Sigmoid colon (tissue), 4 donors: ENCODE measurements around the gene TRAF7.
"Not testable (repeated sequence)": the region's sequence is repeated elsewhere in the genome, so short reads cannot be mapped to it uniquely, and the experiment has no call there.

Experiments
- POLR2A ChIP-seq, 2 donors: fragments of 450-650 bp; IDR thresholded peaks; one replicate each; pipeline ENCODE4 v1.6.1; 2016; ENCODE audit warnings: antibody characterized with exemption in 2 of 2, mild to moderate bottlenecking in 2 of 2, moderate library complexity in 2 of 2
- POLR2AphosphoS5 ChIP-seq, 4 donors: sonication (generic); formaldehyde crosslinking; IDR thresholded peaks; one replicate each; pipeline ENCODE4 v1.6.1; 2017; ENCODE audit warnings: antibody characterized with exemption in 4 of 4
- TF ChIP-seq, protein P1 (sequence below), 4 experiments: fragments of 450-650 bp in 3 of 4; fragments of 200-600 bp in 1 of 4; IDR thresholded peaks; one replicate each; pipeline ENCODE4 v1.5.1; 2016 to 2019; ENCODE audit warnings: antibody characterized with exemption in 4 of 4, mild to moderate bottlenecking in 3 of 4, moderate library complexity in 2 of 4

DNA sequence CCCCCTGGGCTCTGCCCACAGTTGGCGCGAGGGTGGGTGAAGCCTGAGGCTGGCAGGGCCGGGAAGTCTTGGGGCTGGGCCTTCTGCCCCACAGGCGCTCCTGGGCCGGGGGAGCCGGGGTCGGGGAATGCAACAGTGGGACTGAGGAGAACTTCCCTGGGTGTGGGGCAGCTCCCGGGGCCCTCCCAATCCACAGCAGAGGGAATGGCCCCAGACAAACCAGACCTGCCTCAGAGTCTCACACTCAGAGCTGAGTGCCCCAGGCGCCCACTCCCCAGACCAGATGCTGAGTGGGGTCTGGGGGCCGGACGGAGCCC lies 31.2 kb upstream of the TRAF7 start:
- not testable (repeated sequence) for TF ChIP-seq POLR2A, POLR2AphosphoS5 (IDR thresholded peaks at IDR 0.05)
- TF ChIP-seq, protein P1, sequence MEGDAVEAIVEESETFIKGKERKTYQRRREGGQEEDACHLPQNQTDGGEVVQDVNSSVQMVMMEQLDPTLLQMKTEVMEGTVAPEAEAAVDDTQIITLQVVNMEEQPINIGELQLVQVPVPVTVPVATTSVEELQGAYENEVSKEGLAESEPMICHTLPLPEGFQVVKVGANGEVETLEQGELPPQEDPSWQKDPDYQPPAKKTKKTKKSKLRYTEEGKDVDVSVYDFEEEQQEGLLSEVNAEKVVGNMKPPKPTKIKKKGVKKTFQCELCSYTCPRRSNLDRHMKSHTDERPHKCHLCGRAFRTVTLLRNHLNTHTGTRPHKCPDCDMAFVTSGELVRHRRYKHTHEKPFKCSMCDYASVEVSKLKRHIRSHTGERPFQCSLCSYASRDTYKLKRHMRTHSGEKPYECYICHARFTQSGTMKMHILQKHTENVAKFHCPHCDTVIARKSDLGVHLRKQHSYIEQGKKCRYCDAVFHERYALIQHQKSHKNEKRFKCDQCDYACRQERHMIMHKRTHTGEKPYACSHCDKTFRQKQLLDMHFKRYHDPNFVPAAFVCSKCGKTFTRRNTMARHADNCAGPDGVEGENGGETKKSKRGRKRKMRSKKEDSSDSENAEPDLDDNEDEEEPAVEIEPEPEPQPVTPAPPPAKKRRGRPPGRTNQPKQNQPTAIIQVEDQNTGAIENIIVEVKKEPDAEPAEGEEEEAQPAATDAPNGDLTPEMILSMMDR (IDR thresholded peaks at IDR 0.05): not testable (repeated sequence)
